A673 (cell line): ENCODE data around the gene E2F3. TPM values are rescaled to one million over a fixed set of nuclear protein-coding genes. Genes with fewer than 3 reads are reported as not detected.

Source experiments
- BruUV-seq: library from RNA; stranded (reverse); fragments of 400-500 nt; replicated peaks from 2 replicates; lab custom pipeline; 2021; lab: Mats Ljungman, UMichigan
- CTCF ChIA-PET: fragments of 300-600 bp; sonication (Branson Sonifier 250); formaldehyde crosslinking; loops from one replicate; lab custom pipeline; 2022; ENCODE audit warnings: antibody characterized with exemption; lab: Charles Lee
- POLR2A ChIA-PET: fragments of 300-600 bp; sonication (Branson Sonifier 250); formaldehyde crosslinking; loops from one replicate; lab custom pipeline; 2022; ENCODE audit warnings: antibody characterized with exemption; ENCODE audit not compliant: low non-redundant PET; lab: Charles Lee
- DNase-seq: peaks from one replicate; pipeline ENCODE4 v3.0.0-alpha.2; 2015; ENCODE audit warnings: low spot score
- H3K27ac ChIP-seq: fragments of 200-600 bp; sonication (generic); 2 replicates; pipeline ENCODE4 v1.5.1; 2016; ENCODE audit warnings: mixed run types, low read depth, mild to moderate bottlenecking, mixed read lengths, antibody characterized with exemption, low read length; ENCODE audit not compliant: poor library complexity, severe bottlenecking
- H3K27me3 ChIP-seq: fragments of 200-600 bp; sonication (generic); replicated peaks from 2 replicates; pipeline ENCODE4 v1.6.1; 2017; ENCODE audit warnings: mixed run types, low read depth, mild to moderate bottlenecking, mixed read lengths, antibody characterized with exemption, low read length; ENCODE audit not compliant: insufficient read depth, poor library complexity
- H3K36me3 ChIP-seq: fragments of 200-600 bp; sonication (generic); 2 replicates; pipeline ENCODE4 v1.6.1; 2016; ENCODE audit warnings: mixed run types, mild to moderate bottlenecking, mixed read lengths, antibody characterized with exemption, low read length; ENCODE audit not compliant: insufficient read depth, poor library complexity, severe bottlenecking
- H3K4me1 ChIP-seq: fragments of 200-600 bp; sonication (generic); 2 replicates; pipeline ENCODE4 v1.6.1; 2017; ENCODE audit warnings: mixed run types, mild to moderate bottlenecking, mixed read lengths, antibody characterized with exemption, low read length; ENCODE audit not compliant: insufficient read depth, poor library complexity, severe bottlenecking
- H3K4me3 ChIP-seq: fragments of 200-600 bp; sonication (generic); 2 replicates; pipeline ENCODE4 v1.5.1; 2016; ENCODE audit warnings: low read depth, mixed run types, mild to moderate bottlenecking, mixed read lengths, low read length; ENCODE audit not compliant: poor library complexity, severe bottlenecking
- H3K9me3 ChIP-seq: fragments of 200-600 bp; sonication (generic); 2 replicates; pipeline ENCODE4 v1.6.1; 2016; ENCODE audit warnings: mixed run types, low read depth, mild to moderate bottlenecking, mixed read lengths, antibody characterized with exemption, low read length; ENCODE audit not compliant: poor library complexity, severe bottlenecking
- CTCF ChIP-seq: fragments of 300-800, 200-600 bp; sonication (generic); conservative IDR thresholded peaks from 2 replicates; pipeline ENCODE4 v1.5.1; 2017; ENCODE audit warnings: low read depth, mild to moderate bottlenecking, antibody characterized with exemption, low read length, moderate library complexity, mixed read lengths
- EZH2 ChIP-seq: fragments of 200-600 bp; sonication (generic); IDR thresholded peaks from 2 replicates; pipeline ENCODE4 v1.6.1; 2017; ENCODE audit warnings: borderline replicate concordance, low read depth, mild to moderate bottlenecking, mixed read lengths, antibody characterized with exemption, low read length; ENCODE audit not compliant: poor library complexity, severe bottlenecking
- intact Hi-C: fragments of 100-400 bp; cut with micrococcal nuclease; formaldehyde crosslinking; loops from one replicate; pipeline ENCODE4 v1.10.0; 2022; ENCODE audit not compliant: unreplicated experiment
- total RNA-seq: library from RNA; stranded (reverse); gene quantifications from 2 replicates; pipeline ENCODE4 v1.2.3, GENCODE V29; 2021

Gene E2F3
- total RNA-seq, 1 experiment from 2014 or later, result 42.4 TPM

- Histone ChIP-seq H3K27me3 (no peaks in the 10 kb centered on the region), H3K27ac (no peak overlapping the region), H3K4me3 (no peak overlapping the region), H3K9me3 (no peaks in the 10 kb centered on the region), H3K36me3 (peaks cover 17% of the 10 kb centered on the region), H3K4me1 (no peaks in the 10 kb centered on the region)
- TF ChIP-seq CTCF (no peak), EZH2 (no peak)
- no peak for DNase-seq
- ChIA-PET POLR2A (no interaction called here), CTCF (no interaction called here)
- no TSS peak for BruUV-seq
- intact Hi-C loops, result loop anchor here (10.0 kb wide), 1 partner anchor 345 kb away; no protein-coding TSS in a partner anchor
Measured at GRCh38 chr6:20409427-20409971, 7.8 kb downstream of the E2F3 start.

- no peak for TF ChIP-seq CTCF
- TF ChIP-seq EZH2, result no peak
- Histone ChIP-seq H3K36me3 (peaks cover 9% of the 10 kb centered on the region), H3K27me3 (no peaks in the 10 kb centered on the region), H3K4me1 (no peaks in the 10 kb centered on the region), H3K4me3 (no peak overlapping the region), H3K27ac (no peak overlapping the region), H3K9me3 (no peaks in the 10 kb centered on the region)
- no TSS peak for BruUV-seq
- intact Hi-C loops, result no loop called here
- POLR2A ChIA-PET, result interaction anchor here (0.6 kb wide), 1 partner anchor 31 kb away, joined by 5 read pairs; no protein-coding TSS in a partner anchor
- CTCF ChIA-PET, result no interaction called here
- DNase-seq, result no peak
Measured at GRCh38 chr6:20411544-20411943, 9.9 kb downstream of the E2F3 start.

GRCh38 chr6:20411953-20412681 lies 10.4 kb downstream of the E2F3 start:
- H3K27ac ChIP-seq, result no peak overlapping the region
- CTCF ChIA-PET, result no interaction called here
- no peak overlapping the region for H3K4me3 ChIP-seq
- BruUV-seq, result no TSS peak
- DNase-seq, result no peak
- POLR2A ChIA-PET, result no interaction called here
- H3K27me3 ChIP-seq, result no peaks in the 10 kb centered on the region
- intact Hi-C loops, result no loop called here
- TF ChIP-seq CTCF, result no peak
- no peaks in the 10 kb centered on the region for H3K4me1 ChIP-seq
- H3K36me3 ChIP-seq, result peaks cover 4% of the 10 kb centered on the region
- H3K9me3 ChIP-seq, result no peaks in the 10 kb centered on the region
